Small intestine (tissue), 16 donors: Measurements from ENCODE around the gene LRIT3. TPM values are rescaled to one million over a fixed set of nuclear protein-coding genes. Genes with fewer than 3 reads are reported as not detected.

Source experiments
- DNase-seq, 2 donors: peaks; one replicate each; pipeline versions ENCODE4 v3.0.0 to v3.0.0-alpha.2; 2013
- FAIRE-seq: peaks from 2 replicates; lab custom pipeline; 2012; peaks lifted over from hg19 to GRCh38; lab: Jason Lieb, UNC
- H3K27ac ChIP-seq, 3 donors: one replicate each; pipeline ENCODE4 v1.5.1; 2013; ENCODE audit warnings: low read length in 2 of 3, mild to moderate bottlenecking in 2 of 3, control low read depth in 1 of 3, inconsistent platforms in 1 of 3, low read depth in 1 of 3, moderate library complexity in 1 of 3
- H3K27me3 ChIP-seq, 3 donors: one replicate each; pipeline ENCODE4 v1.6.1; 2013; ENCODE audit warnings: low read length in 3 of 3, inconsistent platforms in 1 of 3; ENCODE audit not compliant: control insufficient read depth in 3 of 3, insufficient read depth in 3 of 3
- H3K36me3 ChIP-seq, 3 donors: one replicate each; pipeline ENCODE4 v1.6.1; 2013; ENCODE audit warnings: low read length in 3 of 3, inconsistent platforms in 1 of 3, low read depth in 1 of 3, mild to moderate bottlenecking in 1 of 3, moderate library complexity in 1 of 3; ENCODE audit not compliant: control insufficient read depth in 3 of 3, insufficient read depth in 2 of 3
- H3K4me1 ChIP-seq, 3 donors: one replicate each; pipeline ENCODE4 v1.6.1; 2013; ENCODE audit warnings: low read length in 2 of 3, inconsistent platforms in 1 of 3, low read depth in 1 of 3, mild to moderate bottlenecking in 1 of 3, moderate library complexity in 1 of 3; ENCODE audit not compliant: control insufficient read depth in 3 of 3, insufficient read depth in 2 of 3
- H3K4me3 ChIP-seq, 3 donors: one replicate each; pipeline ENCODE4 v1.5.1; 2013; ENCODE audit warnings: low read length in 3 of 3, control low read depth in 1 of 3, inconsistent platforms in 1 of 3, low read depth in 1 of 3, mild to moderate bottlenecking in 1 of 3, moderate library complexity in 1 of 3
- H3K9me3 ChIP-seq, 2 donors: one replicate each; pipeline ENCODE4 v1.6.1; 2013; ENCODE audit warnings: low read depth in 1 of 2, low read length in 1 of 2; ENCODE audit not compliant: control insufficient read depth in 2 of 2, insufficient read depth in 1 of 2
- WGBS, 3 donors: extraction: QIAGEN DNeasy Blood & Tissue Kit; methylation state at CpG; one replicate each; pipeline ENCODE4 v1.1.7; 2013; 5-methylcytosine and 5-hydroxymethylcytosine counted together
- long read RNA-seq, 10 donors: transcript quantifications; one replicate each; lab custom pipeline, GENCODE V29; 2026
- polyA plus RNA-seq, 4 donors: library from polyadenylated mRNA; stranded (reverse) in 3 of 4; unstranded in 1 of 4; fragments of 200-250 nt in 3 of 4; fragments of 120-200 nt in 1 of 4; gene quantifications; one replicate each; pipeline versions ENCODE4 v1.2.1 to v1.2.3, GENCODE V29; 2013
- donor health status: healthy with polysubstance abuse.
- donor health status: control.
- donor health status: control.
- donor health status: Bipolar disorder and iron deficiency.
- donor health status: healthy.

Gene LRIT3
- under 1 TPM; 0.04 to 0.54 (median 0.23) TPM for polyA plus RNA-seq
- long read RNA-seq, donor 1 = 0 reads
- long read RNA-seq, donor 2 = 0 reads
- long read RNA-seq, donor 3 = 0 reads
- long read RNA-seq, donor 4 = 0 reads
- long read RNA-seq, donor 5 = 0 reads
- long read RNA-seq, donor 6 = 0 reads
- long read RNA-seq, donor 7 = 0 reads
- long read RNA-seq, donor 8 = 0 reads
- long read RNA-seq, donor 9 = 0 reads
- long read RNA-seq, donor 10 = 0 reads

GRCh38 chr4:109847896-109848442 lies at the start of gene LRIT3:
LRIT3 (plus strand) TSS chr4:109848107; CDS start chr4:109848202, 95 bp downstream.
- H3K27ac ChIP-seq = no peak within 1 kb of the TSS

GRCh38 chr4:109798866-109799265 lies 49.0 kb upstream of the LRIT3 start:
- H3K4me3 ChIP-seq = no peak overlapping the region
- DNase-seq (no peak), FAIRE-seq (no peak)
- H3K9me3 ChIP-seq = peaks cover 2 to 15% of the 10 kb centered on the region in 2 donors
- no peak overlapping the region for H3K27ac ChIP-seq
- H3K36me3 ChIP-seq = peaks cover 0 to 6% (median 0%) of the 10 kb centered on the region in 3 donors
- no peaks in the 10 kb centered on the region for H3K27me3 ChIP-seq
- H3K4me1 ChIP-seq = peaks cover 0 to 5% (median 0%) of the 10 kb centered on the region in 3 donors

More at GRCh38 chr4:109847896-109848442, at the start of gene LRIT3:
- DNase-seq (no peak), FAIRE-seq (no peak)
- Histone ChIP-seq H3K9me3 (no peaks in the 10 kb centered on the region), H3K4me3 (no peak within 1 kb of the TSS), H3K36me3 (no peaks in the 10 kb centered on the region), H3K27me3 (no peaks in the 10 kb centered on the region), H3K4me1 (peaks cover 0 to 4% (median 2%) of the 10 kb centered on the region in 3 donors)
- WGBS, 3 donors = 58 to 78% (median 75%) methylated on average over 5 of the region's 5 CpGs

GRCh38 chr4:109801099-109801789 lies 46.7 kb upstream of the LRIT3 start:
- Histone ChIP-seq H3K4me1 (peaks cover 0 to 5% (median 0%) of the 10 kb centered on the region in 3 donors), H3K27me3 (no peaks in the 10 kb centered on the region), H3K9me3 (peaks cover 0 to 4% of the 10 kb centered on the region in 2 donors), H3K36me3 (peaks cover 0 to 4% (median 0%) of the 10 kb centered on the region in 3 donors), H3K27ac (peak overlapping the region in 1 of 3 donors; percentile 54), H3K4me3 (peak overlapping the region in 2 of 3 donors; percentile 19 to 41)
- WGBS, 3 donors = 49 to 56% (median 51%) methylated on average over 4 of the region's 4 CpGs
- DNase-seq = peak in 1 of 2 donors; percentile 21
- no peak for FAIRE-seq

- Histone ChIP-seq H3K27me3 (no peaks in the 10 kb centered on the region), H3K4me3 (peak within 1 kb of the TSS in 2 of 3 donors; percentile 19 to 41), H3K9me3 (no peaks in the 10 kb centered on the region), H3K36me3 (no peaks in the 10 kb centered on the region), H3K27ac (peak within 1 kb of the TSS in 1 of 3 donors; percentile 54), H3K4me1 (peaks cover 0 to 5% (median 0%) of the 10 kb centered on the region in 3 donors)
- WGBS, 3 donors = 15 to 26% (median 24%) methylated on average over 2 of the region's 2 CpGs
- FAIRE-seq (no peak), DNase-seq (peak; percentile 71)
These were observed 46.0 kb upstream of the LRIT3 start, which contains the start of gene CFI for GRCh38 chr4:109801895-109802319. CFI (minus strand) TSS chr4:109801999; CDS start chr4:109801971, 28 bp downstream.

GRCh38 chr4:109803924-109804571 lies 43.9 kb upstream of the LRIT3 start:
- DNase-seq = peak; percentile 64 to 65
- Histone ChIP-seq H3K27me3 (no peaks in the 10 kb centered on the region), H3K4me1 (peaks cover 0 to 5% (median 0%) of the 10 kb centered on the region in 3 donors), H3K36me3 (no peaks in the 10 kb centered on the region), H3K9me3 (no peaks in the 10 kb centered on the region), H3K27ac (no peak overlapping the region), H3K4me3 (no peak overlapping the region)
- no peak for FAIRE-seq
- WGBS, 3 donors = 14 to 29% (median 16%) methylated on average over 4 of the region's 4 CpGs

- Histone ChIP-seq H3K27me3 (no peaks in the 10 kb centered on the region), H3K4me1 (peaks cover 0 to 2% (median 0%) of the 10 kb centered on the region in 3 donors), H3K9me3 (no peaks in the 10 kb centered on the region), H3K36me3 (no peaks in the 10 kb centered on the region), H3K4me3 (no peak overlapping the region), H3K27ac (no peak overlapping the region)
- DNase-seq (no peak), FAIRE-seq (no peak)
- WGBS, 3 donors = 82 to 90% (median 90%) methylated on average over 2 of the region's 2 CpGs
These were observed 38.3 kb upstream of the LRIT3 start for GRCh38 chr4:109809655-109810054.

- no peak for FAIRE-seq
- no peak overlapping the region for H3K27ac ChIP-seq
- no peaks in the 10 kb centered on the region for H3K9me3 ChIP-seq
- no peak for DNase-seq
- H3K4me3 ChIP-seq = no peak overlapping the region
- WGBS, 3 donors = 79 to 82% (median 81%) methylated on average over 11 of the region's 11 CpGs
- H3K4me1 ChIP-seq = peaks cover 0 to 3% (median 0%) of the 10 kb centered on the region in 3 donors
- H3K27me3 ChIP-seq = no peaks in the 10 kb centered on the region
- no peaks in the 10 kb centered on the region for H3K36me3 ChIP-seq
These were observed 37.1 kb upstream of the LRIT3 start for GRCh38 chr4:109810552-109811387.
